Central memory CD8-positive, alpha-beta T cell (primary cell): ENCODE data around the gene GABBR2.
"Not testable (repeated sequence)": the region's sequence is repeated elsewhere in the genome, so short reads cannot be mapped to it uniquely, and the experiment has no call there.

ENCODE experiments used
- ATAC-seq: fragments of 150-1000 bp; cut with Tn5 transposase; replicated peaks from 2 replicates; pipeline ENCODE4 v1.10.0; 2022; ENCODE audit warnings: mild to moderate bottlenecking, moderate FRiP score, moderate number of reproducible peaks; ENCODE audit not compliant: poor library complexity, severe bottlenecking; ENCODE audit errors: extremely low read depth
- DNase-seq, 2 donors: peaks; one replicate each; pipeline ENCODE4 v3.0.0; 2021; ENCODE audit warnings: low spot score in 2 of 2
- H3K27ac Mint-ChIP-seq: one replicate; pipeline ENCODE4 v1.8.0; 2022; ENCODE audit warnings: low read depth, mild to moderate bottlenecking, moderate library complexity, mixed read lengths
- H3K27me3 Mint-ChIP-seq: one replicate; pipeline ENCODE4 v1.8.0; 2022; ENCODE audit warnings: mixed read lengths
- H3K36me3 Mint-ChIP-seq: one replicate; pipeline ENCODE4 v1.8.0; 2022; ENCODE audit warnings: mild to moderate bottlenecking, moderate library complexity, mixed read lengths; ENCODE audit not compliant: insufficient read depth
- H3K4me1 Mint-ChIP-seq: one replicate; pipeline ENCODE4 v1.8.0; 2022; ENCODE audit warnings: mixed read lengths
- H3K4me3 Mint-ChIP-seq: one replicate; pipeline ENCODE4 v1.8.0; 2022; ENCODE audit warnings: mild to moderate bottlenecking, moderate library complexity, mixed read lengths
- H3K9me3 Mint-ChIP-seq: one replicate; pipeline ENCODE4 v1.8.0; 2022; ENCODE audit warnings: mixed read lengths

GABBR2 gene

DNA sequence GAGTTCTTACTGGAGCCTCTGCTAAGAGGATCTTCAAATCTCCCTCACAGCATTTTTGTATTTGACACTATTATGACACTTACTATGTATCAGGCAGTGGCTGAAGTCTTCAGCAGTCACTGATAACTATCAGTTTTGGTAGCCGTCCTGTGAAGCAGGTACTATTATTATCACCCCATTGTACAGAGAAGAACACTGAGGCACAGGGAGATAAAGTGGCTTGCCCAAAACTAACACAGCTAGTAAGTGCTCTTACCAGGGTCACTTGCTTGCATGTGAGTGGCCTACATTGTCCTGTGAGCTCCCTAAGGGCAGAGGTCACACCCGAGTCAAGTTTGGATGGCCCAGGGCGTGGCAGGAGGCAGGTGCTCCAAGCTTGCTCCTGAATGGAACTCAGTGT lies 16.8 kb downstream of the GABBR2 start:
- ATAC-seq (no peak), DNase-seq (no peak)
- Mint-ChIP-seq H3K27me3 (peaks cover 52% of the 10 kb centered on the region), H3K9me3 (no peaks in the 10 kb centered on the region), H3K4me1 (peaks cover 1% of the 10 kb centered on the region), H3K4me3 (no peak overlapping the region), H3K27ac (no peak overlapping the region), H3K36me3 (no peaks in the 10 kb centered on the region)

DNA sequence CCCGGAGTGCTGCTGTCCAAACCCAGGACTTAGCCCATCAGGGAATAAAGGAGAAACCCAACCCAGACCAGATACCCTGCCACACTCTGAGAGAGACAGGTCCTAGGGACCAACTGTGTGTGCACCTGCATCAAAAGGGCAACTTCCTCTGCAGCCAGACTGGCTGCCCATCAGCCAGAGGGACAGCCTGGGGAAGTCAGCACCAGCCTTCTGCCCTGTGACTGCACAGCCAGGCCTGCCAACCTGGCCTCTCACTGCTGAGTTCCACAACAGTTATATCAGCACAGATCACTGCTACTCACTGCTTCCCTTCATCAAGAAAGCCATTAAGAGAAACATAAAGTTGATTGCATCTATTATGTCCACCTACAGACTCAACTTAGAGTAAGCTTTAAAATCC lies 18.0 kb downstream of the GABBR2 start:
- ATAC-seq, result no peak
- H3K27me3 Mint-ChIP-seq, result peaks cover 40% of the 10 kb centered on the region
- peaks cover 5% of the 10 kb centered on the region for H3K4me1 Mint-ChIP-seq
- no peak overlapping the region for H3K4me3 Mint-ChIP-seq
- DNase-seq, result no peak
- no peak overlapping the region for H3K27ac Mint-ChIP-seq
- H3K9me3 Mint-ChIP-seq, result no peaks in the 10 kb centered on the region
- H3K36me3 Mint-ChIP-seq, result no peaks in the 10 kb centered on the region

DNA sequence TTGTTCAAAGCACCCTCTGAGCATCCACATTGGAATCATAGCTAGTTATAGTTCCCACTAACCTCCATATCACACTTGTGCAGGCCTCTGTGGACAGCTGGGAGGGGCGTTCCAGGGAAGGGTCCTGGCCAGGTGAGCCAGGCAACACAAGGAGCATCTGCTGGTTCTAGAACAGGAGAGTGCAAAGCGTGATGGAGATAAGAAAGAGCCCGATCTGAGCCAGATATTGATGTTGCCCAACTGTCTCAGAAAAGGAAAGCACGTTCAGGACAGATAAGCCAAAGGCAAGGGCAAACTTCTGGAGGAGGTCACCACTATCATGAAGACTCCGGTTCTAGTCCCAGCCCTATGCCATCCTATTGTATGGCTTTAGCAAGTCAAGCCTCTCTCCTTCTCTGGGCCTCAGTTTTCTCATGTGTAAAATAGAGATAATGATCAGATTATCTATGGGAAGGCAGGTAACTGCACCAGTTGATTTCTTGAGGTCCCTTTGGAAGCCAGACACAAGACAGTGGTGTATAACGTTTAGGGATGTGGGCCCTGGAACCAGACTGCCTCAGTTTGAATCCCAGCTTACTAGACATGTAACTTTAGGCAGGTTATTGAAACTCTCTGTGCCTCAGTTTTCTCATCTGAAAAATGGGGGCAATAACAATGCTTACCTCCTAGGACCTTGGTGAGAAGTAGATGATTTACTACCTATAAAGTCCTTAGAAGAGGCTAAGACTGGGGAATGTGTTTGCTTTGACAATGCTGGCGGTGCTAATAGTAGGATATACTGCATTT lies 19.8 kb downstream of the GABBR2 start:
- no peak overlapping the region for H3K4me3 Mint-ChIP-seq
- H3K9me3 Mint-ChIP-seq, result no peaks in the 10 kb centered on the region
- H3K27ac Mint-ChIP-seq, result no peak overlapping the region
- ATAC-seq (no peak), DNase-seq (no peak)
- no peaks in the 10 kb centered on the region for H3K36me3 Mint-ChIP-seq
- peaks cover 5% of the 10 kb centered on the region for H3K4me1 Mint-ChIP-seq
- peaks cover 22% of the 10 kb centered on the region for H3K27me3 Mint-ChIP-seq

DNA sequence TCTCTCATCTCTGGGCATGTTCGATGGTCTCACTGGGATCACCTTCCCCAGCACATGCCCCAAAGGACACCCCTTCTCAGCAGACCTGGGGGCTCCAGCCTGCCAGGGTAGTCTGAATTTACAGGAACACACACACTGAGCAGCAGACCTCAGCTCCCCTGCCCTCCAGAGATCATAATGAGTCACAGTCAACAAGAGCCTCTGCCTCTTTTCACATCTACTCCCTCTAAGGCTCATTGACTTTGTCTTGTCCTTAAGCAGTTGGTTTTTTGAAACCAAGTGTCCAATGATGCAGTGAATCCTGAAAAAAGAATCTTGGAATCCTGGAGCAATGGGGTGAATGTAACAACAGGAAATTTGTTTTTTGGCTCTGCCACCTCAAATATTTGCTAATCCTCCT lies 20.8 kb downstream of the GABBR2 start:
- H3K4me1 Mint-ChIP-seq, result peaks cover 5% of the 10 kb centered on the region
- no peaks in the 10 kb centered on the region for H3K9me3 Mint-ChIP-seq
- ATAC-seq, result no peak
- no peak overlapping the region for H3K4me3 Mint-ChIP-seq
- H3K27me3 Mint-ChIP-seq, result peaks cover 12% of the 10 kb centered on the region
- no peak for DNase-seq
- H3K27ac Mint-ChIP-seq, result no peak overlapping the region
- H3K36me3 Mint-ChIP-seq, result no peaks in the 10 kb centered on the region

DNA sequence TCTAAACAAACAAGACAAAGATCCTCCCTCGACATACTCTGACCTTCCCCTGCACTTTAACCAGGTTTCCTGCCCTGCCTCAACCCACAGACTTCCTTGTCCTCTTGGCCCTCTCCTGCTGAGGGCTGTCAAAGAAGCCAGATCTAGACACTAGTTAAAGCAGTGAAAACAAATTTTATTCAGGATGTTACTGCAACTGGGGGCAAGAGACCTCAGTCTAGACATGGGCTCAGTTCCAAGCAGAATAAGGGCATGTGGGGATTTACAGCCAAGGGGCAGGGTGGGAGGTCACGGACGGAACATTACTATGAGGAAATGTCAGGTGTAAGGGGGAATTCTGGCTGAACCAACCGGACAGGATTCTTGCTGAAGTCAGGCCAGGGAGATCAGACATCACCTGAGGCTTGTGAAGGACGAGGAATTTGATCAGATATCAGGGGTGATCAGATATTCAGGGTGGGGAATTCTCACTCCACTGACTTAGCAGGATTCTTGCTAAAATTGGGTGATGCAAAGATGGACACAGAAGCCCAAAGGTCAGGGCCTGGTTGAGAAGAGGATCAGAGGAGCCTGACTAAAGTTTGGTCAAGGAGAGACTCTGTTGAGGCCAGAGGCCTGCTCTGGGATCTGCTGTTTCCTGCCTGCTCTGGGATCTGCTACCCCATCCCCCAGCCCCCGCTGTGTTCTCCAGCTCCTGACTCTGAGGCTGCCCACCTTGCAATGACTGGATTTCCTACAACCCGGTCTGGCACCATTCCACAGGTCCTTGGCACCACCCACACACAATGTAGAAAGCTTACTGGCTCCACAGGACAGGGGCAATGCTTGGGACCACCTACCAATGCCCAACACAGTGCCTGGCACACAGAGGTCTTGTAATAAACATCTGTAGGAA lies 21.5 kb downstream of the GABBR2 start:
- no peak for ATAC-seq
- Mint-ChIP-seq H3K27me3 (peaks cover 8% of the 10 kb centered on the region), H3K36me3 (no peaks in the 10 kb centered on the region), H3K9me3 (no peaks in the 10 kb centered on the region), H3K4me3 (no peak overlapping the region), H3K4me1 (peaks cover 5% of the 10 kb centered on the region), H3K27ac (no peak overlapping the region)
- DNase-seq, result no peak

DNA sequence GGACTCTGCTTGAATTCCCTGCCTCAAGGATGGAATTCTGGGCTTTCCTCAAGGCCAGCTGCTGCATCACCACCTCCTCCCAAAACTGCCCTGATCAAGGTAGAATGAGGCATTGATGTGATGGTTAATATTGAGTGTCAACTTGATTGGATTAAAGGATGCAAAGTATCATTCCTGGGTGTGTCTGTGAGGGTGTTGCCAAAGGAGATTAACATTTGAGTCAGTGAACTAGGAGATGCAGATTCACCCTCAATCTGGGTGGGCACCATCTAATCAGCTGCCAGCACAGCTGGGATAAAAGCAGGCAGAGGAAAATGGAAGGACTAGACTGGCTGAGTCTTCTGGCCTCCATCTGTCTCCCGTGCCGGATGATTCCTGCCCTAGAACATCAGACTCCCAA lies 23.9 kb downstream of the GABBR2 start:
- not testable (repeated sequence) for H3K4me3 Mint-ChIP-seq, H3K27ac Mint-ChIP-seq, ATAC-seq, H3K27me3 Mint-ChIP-seq, H3K4me1 Mint-ChIP-seq, H3K9me3 Mint-ChIP-seq, DNase-seq, H3K36me3 Mint-ChIP-seq

DNA sequence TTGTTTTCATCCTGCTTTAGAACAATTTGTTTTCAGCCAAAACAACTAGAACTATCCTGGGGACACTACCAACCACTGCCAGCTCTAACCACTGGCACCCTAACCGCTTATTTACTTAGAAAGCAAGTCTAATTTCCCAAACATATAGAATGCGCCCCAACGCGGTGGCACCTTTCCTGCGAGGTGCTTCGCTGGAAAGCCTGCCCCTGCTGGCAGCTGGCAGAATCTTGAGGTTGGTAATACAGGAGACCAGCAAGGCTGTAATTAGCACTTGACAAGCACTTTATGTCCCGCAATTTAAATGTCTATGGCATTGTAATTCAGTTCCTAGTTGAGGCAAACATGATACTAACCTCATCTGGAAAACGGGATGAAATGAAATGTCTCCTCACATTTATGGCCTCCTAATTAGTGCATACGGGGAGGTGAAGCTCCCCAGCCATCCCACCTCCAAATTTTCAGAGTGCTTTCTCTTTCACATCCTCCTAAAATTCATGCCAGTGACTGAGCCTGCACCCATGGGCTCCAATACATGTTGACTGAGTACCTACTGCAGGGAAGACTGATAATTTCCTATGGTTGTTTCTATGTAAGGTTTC lies 30.4 kb downstream of the GABBR2 start:
- no peak overlapping the region for H3K4me3 Mint-ChIP-seq
- peaks cover 64% of the 10 kb centered on the region for H3K27me3 Mint-ChIP-seq
- DNase-seq (no peak), ATAC-seq (no peak)
- no peaks in the 10 kb centered on the region for H3K4me1 Mint-ChIP-seq
- no peaks in the 10 kb centered on the region for H3K36me3 Mint-ChIP-seq
- H3K9me3 Mint-ChIP-seq, result no peaks in the 10 kb centered on the region
- no peak overlapping the region for H3K27ac Mint-ChIP-seq

DNA sequence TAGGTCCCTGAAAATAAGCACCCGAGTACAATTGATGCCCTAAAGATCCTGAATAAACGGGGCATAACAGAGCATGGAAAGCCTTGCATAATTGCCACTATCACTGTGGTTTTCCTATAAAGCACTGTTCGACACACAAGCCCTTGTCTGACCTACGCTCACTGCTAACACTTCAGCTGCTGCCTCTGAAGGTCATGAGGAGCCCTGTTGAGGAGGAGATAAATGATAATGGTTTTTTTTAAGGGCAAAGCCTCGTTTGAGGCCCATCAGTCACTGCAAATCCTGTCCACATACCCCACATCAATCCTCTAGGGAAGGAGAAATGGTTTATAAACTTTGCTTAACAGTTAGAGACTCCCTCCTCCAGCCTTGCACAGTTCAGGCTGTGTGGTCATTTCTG lies 35.1 kb downstream of the GABBR2 start:
- H3K27me3 Mint-ChIP-seq, result peaks cover 65% of the 10 kb centered on the region
- no peak overlapping the region for H3K27ac Mint-ChIP-seq
- H3K4me3 Mint-ChIP-seq, result no peak overlapping the region
- DNase-seq (no peak), ATAC-seq (no peak)
- H3K36me3 Mint-ChIP-seq, result no peaks in the 10 kb centered on the region
- H3K9me3 Mint-ChIP-seq, result no peaks in the 10 kb centered on the region
- H3K4me1 Mint-ChIP-seq, result no peaks in the 10 kb centered on the region

DNA sequence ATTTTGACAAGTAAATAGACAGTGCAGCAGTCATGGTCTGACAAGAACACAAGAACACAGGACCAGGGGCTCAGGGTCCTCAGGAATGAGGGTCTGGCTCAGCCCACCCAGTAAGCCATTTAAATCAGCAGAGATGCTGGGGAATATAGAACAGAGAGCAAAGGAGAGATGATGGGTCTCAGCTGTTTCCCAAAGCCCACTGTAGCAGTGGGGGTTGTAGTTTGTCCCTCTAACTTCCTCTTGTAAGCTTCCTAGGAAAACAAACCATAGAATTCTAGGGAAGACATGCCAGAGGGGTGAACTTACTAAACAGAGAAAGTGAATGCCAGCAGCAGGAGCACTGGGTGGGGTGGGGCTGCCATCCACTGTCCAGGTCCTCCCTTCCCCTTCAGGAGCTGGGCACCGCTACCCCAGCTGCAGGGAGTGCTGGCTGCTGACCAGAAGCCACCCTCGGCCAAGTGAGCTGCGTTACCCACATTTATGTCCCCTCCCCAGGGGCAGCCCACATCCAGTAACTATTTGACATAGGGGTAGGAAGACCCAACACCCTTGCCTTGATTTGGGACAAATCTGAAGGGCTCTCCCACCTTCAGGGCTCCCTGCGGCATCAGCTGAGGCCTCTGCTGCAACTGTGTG lies 41.6 kb downstream of the GABBR2 start:
- no peaks in the 10 kb centered on the region for H3K36me3 Mint-ChIP-seq
- no peak for ATAC-seq
- H3K4me1 Mint-ChIP-seq, result no peaks in the 10 kb centered on the region
- H3K4me3 Mint-ChIP-seq, result no peak overlapping the region
- peaks cover 61% of the 10 kb centered on the region for H3K27me3 Mint-ChIP-seq
- no peaks in the 10 kb centered on the region for H3K9me3 Mint-ChIP-seq
- no peak for DNase-seq
- H3K27ac Mint-ChIP-seq, result no peak overlapping the region

DNA sequence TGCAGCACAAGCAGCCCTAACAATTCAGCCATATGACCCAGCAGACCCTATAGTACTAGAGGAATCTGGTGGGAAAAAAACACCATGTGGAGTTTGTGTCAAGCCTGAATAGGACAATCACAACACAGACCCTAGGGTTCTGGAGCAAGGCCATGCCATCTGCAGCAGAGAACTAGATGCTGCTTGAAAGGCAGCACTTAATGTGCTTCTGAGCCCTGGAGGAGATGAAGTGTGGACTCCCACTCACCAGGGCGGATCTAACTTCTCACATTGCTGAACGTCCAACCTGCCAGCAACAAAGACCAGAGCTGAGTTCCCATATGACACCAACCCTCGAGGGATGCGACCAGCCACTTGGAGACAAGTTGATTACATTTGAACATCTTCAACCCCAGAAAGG lies 43.2 kb downstream of the GABBR2 start:
- H3K4me1 Mint-ChIP-seq, result no peaks in the 10 kb centered on the region
- no peaks in the 10 kb centered on the region for H3K9me3 Mint-ChIP-seq
- H3K4me3 Mint-ChIP-seq, result no peak overlapping the region
- DNase-seq (no peak), ATAC-seq (no peak)
- H3K27ac Mint-ChIP-seq, result no peak overlapping the region
- H3K27me3 Mint-ChIP-seq, result peaks cover 71% of the 10 kb centered on the region
- no peaks in the 10 kb centered on the region for H3K36me3 Mint-ChIP-seq

DNA sequence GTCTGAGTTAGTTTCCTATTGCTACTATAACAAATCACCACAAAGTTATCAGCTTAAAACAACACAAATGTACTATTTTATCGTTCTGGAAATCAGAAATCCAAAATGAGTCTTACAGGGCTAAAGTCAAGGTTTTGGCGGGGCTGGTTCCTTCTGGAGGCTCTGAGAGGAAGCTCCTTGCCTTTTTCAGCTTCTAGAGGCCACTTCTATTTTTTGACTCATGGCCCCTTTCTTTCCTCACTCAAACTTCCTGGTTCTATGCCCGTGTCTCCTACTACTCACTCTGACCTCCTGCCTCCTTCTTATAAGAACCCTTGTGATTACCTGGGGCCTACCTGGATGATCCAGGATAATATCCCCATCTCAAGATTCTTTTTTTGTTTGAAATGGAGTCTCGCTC lies 48.2 kb downstream of the GABBR2 start:
- DNase-seq, result no peak
- no peak for ATAC-seq
- peaks cover 37% of the 10 kb centered on the region for H3K27me3 Mint-ChIP-seq
- no peaks in the 10 kb centered on the region for H3K9me3 Mint-ChIP-seq
- no peak overlapping the region for H3K27ac Mint-ChIP-seq
- H3K4me3 Mint-ChIP-seq, result no peak overlapping the region
- no peaks in the 10 kb centered on the region for H3K4me1 Mint-ChIP-seq
- H3K36me3 Mint-ChIP-seq, result peaks cover 2% of the 10 kb centered on the region

DNA sequence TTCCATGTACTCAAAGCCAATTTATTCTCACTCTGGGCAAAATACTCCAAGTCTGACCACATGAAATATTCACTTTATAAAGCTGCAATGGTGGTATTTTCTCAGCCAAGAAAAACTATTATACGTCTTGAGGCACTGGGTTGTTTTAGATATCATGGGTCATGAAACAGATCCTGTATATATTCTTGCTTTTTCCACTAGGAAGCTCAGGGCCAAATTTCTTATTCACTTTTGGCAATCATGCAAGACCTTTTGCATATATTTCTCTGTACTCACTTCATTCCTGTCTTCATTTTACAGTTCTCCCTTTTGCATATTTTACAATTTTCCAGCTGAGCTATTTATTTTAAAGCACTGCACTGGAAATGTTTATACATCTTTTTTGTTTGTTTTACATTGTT lies 49.8 kb downstream of the GABBR2 start:
- DNase-seq (no peak), ATAC-seq (no peak)
- no peaks in the 10 kb centered on the region for H3K4me1 Mint-ChIP-seq

More for the DNA sequence above, 49.8 kb downstream of the GABBR2 start:
- Mint-ChIP-seq H3K27ac (no peak overlapping the region), H3K4me3 (no peak overlapping the region), H3K9me3 (peaks cover 5% of the 10 kb centered on the region), H3K27me3 (peaks cover 32% of the 10 kb centered on the region), H3K36me3 (peaks cover 2% of the 10 kb centered on the region)
